ENCODE results near the gene TACO1.

DNA sequence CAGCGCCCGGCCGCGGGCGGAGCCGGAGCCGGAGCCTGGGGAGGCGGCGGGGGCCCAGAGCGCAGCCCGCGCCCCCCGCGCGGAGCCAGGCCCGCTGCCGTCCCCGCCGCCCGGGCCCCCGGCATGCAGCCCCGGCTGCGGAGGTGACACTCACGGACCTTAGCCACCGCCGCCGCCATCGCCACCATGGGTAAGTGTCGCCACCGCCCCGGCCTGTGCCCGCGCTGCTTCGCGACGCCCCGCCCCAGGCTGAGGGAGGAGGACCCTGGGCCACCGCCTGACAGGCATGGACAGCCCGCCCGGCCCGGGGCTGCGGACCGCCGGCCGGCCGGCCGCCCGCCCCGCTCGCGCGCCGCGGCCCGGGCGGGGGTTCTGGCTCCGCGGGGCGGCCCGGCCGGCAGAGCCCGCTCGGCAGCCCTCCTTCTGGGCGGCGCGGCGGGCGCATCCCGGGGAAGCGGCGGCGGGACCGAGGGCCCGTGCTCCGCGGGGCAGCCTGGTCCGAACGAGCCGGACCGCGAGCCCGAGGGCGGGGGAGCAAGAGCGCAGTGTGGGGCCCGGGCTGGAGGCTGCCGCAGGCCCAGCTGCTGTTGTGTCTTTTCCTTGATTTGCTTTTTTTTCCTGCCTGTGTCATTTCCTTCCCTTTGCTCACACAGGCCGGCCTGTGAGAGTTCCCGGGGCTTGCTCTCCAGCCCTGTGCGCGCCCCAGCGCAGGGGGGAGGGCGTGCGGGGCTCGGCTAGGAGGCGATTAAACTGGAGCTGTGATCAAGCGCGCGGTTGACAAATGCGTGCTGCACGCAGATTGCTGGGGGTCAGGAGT is 22.1 kb downstream of the TACO1 start:
- TF ChIP-seq POLR2A (IDR thresholded peaks at IDR 0.05) = peak in 1 of 4 donors; percentile 44
- TF ChIP-seq, protein P1, sequence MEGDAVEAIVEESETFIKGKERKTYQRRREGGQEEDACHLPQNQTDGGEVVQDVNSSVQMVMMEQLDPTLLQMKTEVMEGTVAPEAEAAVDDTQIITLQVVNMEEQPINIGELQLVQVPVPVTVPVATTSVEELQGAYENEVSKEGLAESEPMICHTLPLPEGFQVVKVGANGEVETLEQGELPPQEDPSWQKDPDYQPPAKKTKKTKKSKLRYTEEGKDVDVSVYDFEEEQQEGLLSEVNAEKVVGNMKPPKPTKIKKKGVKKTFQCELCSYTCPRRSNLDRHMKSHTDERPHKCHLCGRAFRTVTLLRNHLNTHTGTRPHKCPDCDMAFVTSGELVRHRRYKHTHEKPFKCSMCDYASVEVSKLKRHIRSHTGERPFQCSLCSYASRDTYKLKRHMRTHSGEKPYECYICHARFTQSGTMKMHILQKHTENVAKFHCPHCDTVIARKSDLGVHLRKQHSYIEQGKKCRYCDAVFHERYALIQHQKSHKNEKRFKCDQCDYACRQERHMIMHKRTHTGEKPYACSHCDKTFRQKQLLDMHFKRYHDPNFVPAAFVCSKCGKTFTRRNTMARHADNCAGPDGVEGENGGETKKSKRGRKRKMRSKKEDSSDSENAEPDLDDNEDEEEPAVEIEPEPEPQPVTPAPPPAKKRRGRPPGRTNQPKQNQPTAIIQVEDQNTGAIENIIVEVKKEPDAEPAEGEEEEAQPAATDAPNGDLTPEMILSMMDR (IDR thresholded peaks at IDR 0.05) = no peak

Measured in esophagus squamous epithelium (tissue), 4 donors.